ENCODE results near the gene CISH.
A peak's percentile ranks its signal among the peaks of the same experiment; 100 is the strongest.

Gene CISH, protein sequence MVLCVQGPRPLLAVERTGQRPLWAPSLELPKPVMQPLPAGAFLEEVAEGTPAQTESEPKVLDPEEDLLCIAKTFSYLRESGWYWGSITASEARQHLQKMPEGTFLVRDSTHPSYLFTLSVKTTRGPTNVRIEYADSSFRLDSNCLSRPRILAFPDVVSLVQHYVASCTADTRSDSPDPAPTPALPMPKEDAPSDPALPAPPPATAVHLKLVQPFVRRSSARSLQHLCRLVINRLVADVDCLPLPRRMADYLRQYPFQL

DNA sequence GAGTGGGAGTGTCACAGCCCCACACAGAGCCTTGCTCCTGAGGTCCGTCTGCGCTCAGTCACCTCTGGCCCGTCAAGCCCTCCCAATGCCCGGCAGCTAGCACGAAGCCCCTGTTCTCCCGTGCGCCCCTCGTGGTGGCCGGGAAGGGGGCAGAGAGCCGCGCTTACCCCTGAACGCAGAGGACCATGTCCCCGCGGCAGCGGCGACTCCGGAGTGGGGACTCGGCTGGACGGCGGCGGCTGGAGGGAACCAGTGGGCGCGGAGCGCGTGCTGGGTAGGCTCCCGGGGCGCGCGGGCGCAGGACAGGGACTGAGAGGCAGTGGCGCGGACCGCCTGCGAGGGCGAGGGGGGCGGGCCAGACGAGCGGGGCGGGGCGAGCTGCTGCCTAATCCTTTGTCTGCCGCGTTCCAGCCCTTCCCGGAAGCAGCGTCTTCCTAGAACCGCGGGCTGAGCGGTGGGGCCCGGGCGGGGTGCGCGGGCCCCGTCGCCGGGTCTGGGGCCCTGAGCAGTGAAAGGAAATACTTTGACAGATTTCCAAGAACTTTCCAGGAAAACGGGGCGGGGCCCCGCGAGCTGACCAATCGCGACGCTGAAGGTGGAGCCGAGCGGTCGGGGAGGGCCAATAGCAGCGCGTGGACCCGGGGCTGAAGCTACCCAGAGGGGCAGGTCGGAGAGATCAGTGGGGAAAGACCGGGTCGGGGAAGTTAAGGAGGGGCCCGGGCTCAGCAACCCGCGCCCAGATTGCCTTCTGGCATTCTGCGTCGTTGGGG lies at the start of gene CISH:
TSS of gene CISH (minus strand) at position 311 of the 770 bp plus-strand sequence. CDS start at position 187, 124 bp downstream.
- peak; percentile 96 for DNase-seq

DNA sequence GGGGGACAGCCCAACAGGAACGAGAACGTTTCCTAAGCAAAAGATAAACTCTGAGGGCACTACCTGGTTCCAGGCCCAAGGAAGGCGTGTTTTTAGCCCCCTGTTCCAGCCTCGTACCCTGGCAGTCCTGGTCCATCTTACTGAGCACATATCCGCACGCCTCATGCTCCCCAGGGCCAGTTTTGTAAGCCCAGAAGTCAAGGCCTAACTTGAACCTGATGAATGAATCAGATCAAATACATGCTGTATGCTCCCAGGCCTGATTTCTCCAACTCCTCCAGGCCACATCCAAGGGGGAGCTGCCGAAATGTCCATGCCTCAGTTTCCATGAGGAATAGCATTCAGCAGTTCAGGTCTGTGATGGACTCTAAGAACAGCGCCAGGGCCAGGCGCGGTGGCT lies 48.8 kb upstream of the CISH start:
- no peak for DNase-seq

DNA sequence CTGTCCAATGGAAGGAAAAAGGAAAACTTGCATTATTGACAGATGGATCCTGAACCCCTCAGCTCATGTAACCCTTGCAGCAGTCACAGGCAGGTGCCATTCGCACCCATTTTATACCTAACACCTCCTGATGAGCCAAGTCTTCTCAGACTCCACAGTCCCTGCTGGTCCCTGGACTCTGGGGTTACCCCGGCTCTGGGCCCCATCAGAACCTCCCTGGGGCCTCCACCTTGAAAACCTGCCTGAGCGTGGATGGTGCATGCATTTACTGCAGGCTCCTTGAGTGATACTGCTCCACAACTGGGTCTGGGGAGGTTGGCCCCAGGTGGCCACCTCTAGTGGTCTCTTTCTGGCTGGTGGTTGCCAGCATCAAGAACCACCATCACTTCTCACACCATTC lies 47.3 kb upstream of the CISH start:
- no peak for DNase-seq

DNA sequence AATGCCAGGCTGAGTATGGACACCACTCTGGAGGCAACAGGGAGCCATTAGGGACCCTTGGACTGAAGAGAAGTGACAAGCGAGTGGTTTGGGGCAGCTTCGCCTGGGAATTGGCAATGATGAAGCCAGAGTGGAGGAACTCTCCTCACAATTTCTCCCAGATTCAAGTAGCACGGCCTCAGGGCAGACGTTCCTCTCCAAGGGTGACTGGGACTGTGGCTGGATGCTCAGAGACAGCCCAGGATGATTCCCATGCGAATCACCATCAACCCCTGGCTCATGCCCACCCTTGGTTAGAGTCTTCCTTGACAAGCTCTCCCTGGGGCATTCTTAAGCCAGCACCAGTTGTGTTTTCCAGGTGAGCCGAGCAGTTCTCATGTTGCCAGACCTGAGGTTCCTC lies 46.8 kb upstream of the CISH start:
- DNase-seq: no peak

DNA sequence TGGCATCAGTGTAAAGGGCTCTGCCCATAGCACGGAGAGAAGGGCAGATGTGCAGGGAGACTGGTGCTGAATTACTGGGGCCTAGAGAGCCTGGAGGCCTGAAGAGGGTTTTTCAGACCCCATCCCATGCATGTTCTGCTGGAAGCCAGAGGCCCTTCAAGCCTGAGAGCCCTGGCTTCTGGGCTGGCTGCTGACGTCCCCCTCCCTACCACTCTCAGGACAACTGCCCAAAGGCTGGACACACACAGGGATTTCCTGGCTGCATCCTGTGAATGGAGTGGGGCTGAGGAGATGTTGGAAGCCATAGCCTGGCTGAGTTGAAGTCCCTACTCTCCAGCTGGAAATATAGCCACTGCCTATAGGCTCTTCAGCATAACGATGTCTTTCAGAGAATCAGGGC lies 46.2 kb upstream of the CISH start:
- DNase-seq: no peak

DNA sequence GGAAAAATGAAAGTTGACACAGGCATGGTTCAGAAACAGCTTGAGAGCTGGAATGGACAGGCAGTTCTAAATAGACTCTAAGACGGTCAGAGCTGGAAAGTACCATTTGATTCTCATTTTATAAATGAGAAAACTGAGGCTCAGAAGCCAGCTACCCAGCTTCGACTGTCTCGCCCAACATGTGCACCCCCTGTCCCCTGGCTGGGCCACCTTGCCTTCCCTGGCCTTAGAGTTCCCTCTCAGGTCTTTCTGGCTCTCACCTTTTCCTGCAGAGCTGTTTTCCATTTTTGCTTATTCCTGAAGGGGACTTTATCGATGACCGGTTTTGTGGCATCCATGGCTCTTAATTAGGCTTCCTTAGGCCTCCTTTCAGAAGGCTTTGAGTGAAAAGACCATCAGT lies 45.8 kb upstream of the CISH start:
- DNase-seq: no peak

DNA sequence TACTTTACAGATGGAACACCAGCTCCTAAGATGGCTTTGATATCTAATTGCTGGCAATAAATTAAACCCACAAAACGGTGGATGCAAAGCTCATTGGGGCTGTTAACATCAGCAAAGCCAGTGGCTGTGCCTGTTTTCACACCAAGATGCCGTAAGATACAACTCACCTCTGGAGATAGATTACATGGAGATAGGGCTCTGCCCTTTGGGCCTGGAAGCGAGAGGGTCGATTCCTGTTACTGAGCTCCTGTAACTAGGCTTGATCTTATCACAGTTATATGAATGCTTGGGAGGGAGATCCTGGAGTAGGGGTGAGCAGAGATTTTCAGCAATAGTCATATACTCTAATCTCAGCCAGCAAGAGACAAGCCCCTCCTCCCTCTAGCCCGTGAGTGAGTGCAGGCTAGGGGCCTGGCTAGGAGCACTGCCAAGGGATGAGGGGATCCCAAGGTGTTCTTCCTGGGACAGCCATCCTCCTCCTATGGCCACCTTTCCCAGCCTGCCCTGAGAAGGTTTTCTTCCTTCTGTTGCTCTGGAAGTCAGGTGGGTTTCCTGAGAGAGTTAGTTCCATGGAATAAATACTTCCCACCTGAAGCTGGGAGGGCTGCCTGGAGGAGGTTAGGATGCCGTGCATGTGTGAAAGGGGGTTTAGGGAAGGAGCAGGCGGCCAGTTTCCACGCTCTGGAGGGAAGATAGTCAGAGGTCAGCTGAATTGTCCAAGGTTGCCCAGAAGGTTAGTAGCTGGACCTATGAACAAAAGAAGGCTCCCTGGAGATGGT lies 45.0 kb upstream of the CISH start:
- DNase-seq: no peak

DNA sequence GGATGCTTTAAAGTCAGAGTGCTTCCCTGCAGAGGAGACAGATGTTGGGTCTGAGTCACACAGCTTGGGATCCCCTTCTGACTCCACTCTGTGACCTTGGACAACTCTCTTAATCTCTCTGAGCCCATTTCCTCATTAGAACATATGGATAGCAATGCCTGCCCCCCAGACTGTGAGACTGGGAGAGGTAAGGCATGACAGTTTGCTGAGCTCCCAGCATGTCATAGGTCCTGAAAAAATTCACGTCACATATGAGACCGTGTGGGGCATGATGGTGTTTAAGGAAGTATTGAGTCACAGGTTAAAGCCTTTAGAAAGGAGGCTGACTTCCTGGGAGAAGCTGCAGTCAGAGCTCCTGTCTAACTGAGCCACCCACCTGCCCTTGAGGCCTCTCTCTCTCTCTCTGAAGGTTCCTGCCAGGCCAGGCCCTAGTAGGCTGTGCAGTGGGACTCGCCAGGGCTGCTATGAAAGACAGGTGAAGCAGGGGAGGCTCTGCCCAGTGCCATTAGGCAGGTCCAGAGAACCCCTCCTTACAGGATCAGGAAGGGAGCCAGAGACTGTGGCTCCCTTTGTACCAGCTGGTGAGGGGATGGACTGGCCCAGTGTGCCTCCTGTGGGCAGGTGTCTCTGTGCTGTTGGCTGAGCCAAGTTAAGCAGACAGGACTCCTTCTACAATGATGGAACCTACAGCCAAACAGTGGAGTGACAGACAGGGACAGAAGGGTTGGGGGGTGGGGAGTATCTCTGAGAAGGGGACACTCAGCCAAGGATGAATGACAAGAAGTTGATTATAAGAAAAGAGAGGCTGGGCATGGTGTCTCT lies 43.6 kb upstream of the CISH start:
- no peak for DNase-seq

DNA sequence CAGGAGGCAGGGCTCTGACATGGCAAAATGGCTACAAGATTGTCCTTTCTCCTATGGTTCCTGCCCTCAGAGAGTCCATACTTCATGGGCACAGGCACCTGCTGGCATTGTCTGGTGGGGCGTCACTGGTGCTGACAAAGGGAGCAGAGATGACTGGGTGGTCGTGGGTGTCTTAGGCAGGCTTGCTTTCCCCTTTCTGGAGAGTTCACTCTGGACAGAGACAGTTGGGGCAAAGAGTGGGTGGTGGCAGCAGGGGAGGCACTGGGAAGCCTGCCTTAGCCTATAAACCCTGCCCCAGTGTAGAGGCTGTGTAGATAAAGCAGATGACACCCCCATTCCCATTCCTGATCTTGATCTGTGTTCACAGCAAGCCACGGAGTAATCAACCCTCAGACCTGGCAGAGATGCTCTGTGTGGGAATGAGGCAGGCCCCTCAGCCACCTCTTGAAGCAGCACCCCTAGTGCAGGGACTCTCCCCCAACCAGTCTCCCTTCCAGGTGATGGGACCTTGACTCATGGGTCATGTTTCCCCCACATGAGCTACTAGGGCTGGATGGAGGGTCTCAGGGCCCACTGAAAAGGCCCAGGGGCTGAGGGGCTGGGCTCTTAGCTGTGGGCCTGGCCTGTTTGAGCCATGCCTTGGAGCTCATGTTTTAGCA lies 42.5 kb upstream of the CISH start:
- no peak for DNase-seq

DNA sequence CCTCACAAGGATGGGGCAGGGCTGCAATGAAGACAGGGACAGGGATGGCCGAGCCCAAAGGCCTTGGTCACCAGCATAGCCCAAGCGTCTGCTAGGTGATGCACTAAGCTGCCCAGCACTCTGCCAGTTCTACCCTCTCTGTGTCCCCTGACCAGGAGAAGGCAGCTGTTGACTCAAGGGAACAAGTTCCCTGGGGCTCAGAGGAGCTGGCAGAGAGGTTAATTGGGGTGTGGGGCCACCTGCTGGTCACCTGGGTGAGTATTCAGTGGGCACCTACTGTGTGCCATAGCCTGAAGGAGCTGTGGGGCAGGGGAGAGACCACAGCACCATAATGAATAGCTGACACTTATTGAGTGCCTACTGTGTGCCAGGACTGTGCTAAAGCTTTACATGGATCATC lies 41.1 kb upstream of the CISH start:
- peak; percentile 38 for DNase-seq

DNA sequence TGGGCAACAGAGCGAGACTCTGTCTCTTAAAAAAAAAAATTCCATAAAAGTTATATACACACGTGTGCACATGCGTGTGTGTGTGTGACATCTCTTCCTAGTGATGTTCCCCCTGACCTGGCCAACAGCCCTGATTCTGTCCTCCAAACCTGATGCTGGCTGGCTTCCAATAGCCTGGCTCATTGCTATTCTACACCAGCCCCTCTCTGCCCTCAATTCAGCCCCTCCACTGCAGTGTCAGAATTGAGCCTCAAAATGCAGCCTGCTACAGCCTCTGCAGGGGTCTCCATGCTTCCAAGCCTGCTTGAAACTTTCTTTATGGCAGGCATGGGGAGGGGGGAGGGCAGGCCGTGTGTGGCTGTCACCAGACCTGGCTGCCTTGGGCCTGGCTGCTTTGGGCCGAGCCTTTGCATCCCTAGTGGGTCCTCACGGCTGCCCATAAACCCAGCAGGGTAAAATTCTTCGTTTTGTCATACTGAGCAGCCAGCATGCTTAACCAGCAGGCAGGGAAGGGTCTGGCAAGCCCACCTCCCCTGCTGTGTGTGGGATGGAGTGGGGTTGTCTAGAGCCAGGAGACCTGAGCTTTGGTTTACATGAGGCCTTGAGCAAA lies 40.5 kb upstream of the CISH start:
- DNase-seq: no peak

DNA sequence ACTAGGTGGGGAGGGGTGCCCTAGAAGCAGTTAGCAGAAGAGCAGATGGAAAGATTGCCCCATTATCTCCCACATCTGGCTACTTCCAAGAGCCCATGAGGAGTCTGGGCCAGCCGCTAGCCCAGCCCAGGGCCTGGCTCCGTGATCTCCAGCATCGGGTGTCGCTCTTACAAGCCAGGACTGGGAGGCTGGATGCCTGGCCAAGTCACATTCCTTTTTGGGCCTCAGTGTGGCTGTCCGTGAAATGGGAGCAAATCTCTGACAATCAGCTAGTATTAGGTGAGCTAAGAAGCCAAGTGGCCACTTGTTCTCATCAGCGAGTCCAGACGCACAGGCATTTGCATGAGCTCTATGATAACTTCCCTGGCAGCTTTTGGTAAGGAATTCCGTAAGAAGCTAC lies 39.9 kb upstream of the CISH start:
- DNase-seq: no peak

DNA sequence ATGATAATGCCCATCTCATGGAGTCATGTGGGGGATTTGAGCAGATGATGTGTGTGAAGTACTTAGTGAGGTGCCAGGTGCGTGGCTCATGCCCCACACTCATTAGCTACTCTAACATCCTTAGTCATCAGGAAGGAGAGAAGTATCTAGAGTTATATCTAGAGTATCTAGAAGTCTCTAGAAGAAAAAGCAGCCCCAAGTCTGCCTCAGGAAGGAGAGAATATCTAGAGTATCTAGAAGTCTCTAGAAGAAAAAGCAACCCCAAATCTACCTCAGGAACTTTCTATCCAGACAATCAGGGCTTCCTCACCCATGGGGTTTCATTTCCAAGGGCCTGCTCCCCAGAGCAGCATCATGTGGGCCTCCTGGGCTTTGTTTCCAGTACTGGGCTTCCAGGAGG lies 38.4 kb upstream of the CISH start:
- no peak for DNase-seq

DNA sequence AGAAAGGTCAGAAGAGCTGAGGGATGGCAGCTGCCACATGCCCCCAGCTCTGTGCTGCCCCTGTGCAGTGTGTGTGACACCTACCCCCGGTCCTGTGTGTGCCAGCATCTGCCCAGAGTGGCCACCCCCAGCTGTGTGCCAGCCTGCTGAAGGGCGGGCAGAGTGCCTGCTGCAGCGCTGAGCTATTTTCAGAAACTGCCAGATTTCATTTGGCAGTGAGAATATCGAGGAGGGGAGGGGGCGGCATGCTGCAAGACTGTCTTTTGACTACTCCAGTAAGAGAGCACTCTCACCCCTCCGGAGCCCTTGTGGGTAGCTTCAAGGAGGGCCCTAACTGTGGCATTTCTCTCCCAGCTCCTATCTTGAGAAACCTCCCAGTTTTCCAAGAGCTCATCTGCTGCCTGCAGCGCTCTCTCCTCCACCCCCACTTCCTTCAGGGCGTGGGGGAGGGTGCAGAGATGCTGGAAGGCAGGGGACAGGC lies 37.9 kb upstream of the CISH start:
- no peak for DNase-seq

DNA sequence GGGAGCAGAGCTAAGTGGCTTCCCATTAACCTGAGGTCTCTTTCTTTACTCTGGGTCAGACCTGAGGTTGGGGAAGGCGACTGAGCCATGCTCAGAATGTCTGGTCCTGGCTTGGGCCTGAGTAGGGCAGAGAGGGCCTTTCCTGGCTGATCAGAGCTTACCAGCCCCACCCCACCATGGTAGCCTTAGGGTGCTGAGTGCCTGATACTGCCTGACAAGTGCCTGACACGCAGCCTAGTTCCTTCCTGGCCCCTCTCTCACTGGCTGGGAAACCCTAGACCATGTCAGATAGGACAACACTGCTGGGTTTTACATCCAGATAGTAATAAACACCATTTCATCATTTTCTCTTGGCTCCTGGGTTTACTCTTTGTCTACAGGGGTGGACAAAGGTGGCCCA lies 37.4 kb upstream of the CISH start:
- DNase-seq: no peak

DNA sequence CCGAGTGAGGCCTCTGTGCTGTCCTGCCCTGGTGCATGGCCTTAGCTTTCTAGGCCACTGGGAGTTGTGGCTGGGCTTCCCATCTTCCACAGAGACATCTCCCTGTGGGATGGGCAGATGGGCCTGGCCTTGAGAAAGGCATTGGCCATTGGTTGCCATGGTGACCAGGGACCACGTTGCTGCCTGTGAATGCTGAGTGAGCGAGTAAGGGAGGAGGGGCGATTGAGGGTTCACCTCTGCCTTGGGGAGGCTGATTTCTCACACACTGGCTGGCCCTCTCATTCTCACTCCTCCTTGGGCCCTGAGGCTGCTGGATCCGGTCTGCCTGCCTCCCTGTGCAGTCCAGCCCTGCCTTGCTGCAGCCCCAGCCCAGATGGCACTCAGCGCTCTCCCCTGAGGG lies 36.7 kb upstream of the CISH start:
- no peak for DNase-seq

DNA sequence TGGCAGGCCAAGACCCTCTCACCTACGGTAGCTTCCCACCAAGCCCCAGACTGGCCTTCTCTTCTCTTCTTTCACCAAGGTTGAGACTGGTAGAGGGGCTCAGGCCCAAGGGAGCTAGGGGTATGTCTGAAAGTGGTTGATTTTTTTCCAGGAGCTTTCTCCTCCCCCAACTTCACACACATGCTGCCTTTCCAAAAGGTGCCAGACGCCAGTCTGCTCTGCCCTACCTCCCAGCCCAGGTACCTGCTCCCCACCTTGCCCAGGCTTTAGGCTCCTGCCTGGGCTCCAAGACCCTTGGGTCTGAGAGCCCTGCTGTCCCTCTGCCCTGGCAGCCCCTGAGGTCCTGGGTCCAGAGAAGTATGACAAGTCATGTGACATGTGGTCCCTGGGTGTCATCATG lies 33.8 kb upstream of the CISH start:
- no peak for DNase-seq

DNA sequence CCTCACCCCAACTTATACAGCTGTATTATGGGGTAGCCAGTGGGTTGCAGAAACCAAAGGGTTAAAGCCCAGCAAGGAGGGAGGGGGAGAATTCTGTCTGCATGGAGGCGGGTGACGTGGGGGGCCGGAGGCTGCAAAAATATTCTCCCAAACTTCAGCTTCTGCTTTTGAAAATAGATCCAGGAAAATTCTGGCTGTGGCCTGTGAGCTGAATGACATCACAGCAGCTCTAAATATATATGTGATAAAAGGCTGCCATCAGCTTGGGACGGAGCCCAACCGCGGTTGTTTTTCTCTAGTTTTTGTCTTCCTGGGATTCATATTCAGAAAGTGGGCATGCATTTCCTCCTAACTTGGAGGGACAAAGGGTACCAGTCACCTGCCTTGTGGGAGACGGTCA lies 33.0 kb upstream of the CISH start:
- DNase-seq: no peak

DNA sequence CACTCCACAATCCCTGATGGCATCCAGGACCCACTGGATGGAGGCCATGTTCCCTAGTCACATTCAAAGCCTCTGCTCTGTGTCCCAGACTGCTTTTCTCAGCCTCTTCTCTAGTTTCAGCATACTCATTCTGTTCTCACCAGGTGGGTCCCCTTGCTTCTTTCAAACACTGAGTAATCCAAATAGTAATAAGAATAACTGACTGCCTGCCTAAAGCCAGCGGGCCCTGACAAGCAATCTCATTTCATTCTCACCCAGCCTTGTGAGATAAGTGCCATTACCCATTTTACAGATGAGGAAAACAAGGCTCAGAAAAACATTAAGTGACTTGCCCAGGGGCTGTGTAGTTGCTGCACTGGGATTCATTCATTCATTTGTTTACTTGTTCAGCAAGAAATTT lies 30.8 kb upstream of the CISH start:
- DNase-seq: no peak

DNA sequence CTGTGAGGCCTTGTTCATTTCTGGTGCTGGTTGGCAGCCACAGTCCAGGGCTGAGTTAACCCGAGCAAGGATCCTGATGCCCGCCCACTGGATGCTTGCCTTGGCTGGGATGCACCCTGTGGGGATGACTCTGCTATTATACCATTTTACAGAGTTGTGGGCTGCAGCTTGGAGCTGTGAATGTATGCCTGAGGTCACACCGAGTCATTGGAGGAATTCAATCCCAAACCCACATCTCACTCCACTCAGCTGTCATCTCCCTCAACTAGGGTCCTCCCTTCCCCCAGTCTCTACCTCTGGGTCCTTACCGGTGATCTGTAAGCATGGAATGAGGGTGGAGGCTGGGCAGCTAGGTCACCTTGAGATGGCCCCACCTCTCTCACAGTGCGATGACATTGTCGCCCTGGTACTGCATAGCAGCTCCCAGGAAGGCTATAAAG lies 27.5 kb upstream of the CISH start:
- no peak for DNase-seq

DNA sequence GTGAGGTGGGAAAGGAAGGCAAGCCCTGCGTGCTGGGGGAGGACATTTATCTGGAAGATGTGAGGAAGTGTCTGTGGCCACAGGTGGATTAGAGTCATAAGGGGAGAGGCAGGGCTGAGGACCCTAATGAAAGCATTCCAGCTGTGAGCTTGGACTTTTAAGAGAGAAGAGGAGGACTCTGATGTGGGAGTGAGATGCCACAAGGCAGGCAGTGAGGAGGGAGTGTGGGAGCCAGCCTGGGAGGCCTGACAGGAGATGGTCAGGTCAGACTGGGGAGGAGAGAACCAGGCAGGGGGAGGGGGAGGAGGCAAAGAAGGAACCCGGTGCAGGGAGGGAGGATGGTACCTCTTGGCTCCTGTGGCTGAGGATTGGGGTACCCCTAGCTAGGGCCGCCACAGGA lies 26.4 kb upstream of the CISH start:
- no peak for DNase-seq

DNA sequence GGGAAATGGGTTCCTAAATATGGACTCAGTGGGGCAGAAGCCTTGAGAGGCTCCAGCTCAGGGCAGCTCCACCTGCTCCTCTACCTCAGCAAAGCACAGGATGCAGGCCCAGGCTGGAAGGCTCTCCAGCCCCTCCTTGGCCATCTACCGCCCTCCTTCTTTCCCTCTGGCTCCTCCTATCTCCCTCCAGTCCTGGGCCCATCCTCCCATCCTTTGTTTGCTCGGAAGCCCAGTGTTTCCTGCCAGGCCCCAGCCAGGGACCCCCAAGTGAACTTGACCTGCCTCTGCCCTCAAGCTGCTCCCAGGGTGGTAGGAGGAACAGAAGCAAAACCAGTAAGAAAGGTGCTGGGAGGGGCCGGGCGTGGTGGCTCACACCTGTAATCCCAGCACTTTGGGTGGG lies 25.4 kb upstream of the CISH start:
- DNase-seq: no peak
